Thyroid gland (tissue), 4 donors: ENCODE results near the gene APBA1.

ENCODE experiments used
- CTCF ChIP-seq, 6 experiments: fragments of 200-600 bp in 3 of 6; fragments of 450-650 bp in 3 of 6; sonication (generic) in 3 of 6; IDR thresholded peaks; one replicate each; pipeline ENCODE4 v1.5.1; 2016 to 2019; ENCODE audit warnings: antibody characterized with exemption in 6 of 6, mild to moderate bottlenecking in 2 of 6, inconsistent platforms in 1 of 6, moderate library complexity in 1 of 6
- POLR2A ChIP-seq, 2 donors: fragments of 450-650 bp; IDR thresholded peaks; one replicate each; pipeline ENCODE4 v1.6.1; 2017; ENCODE audit warnings: antibody characterized with exemption in 2 of 2, mild to moderate bottlenecking in 2 of 2, moderate library complexity in 1 of 2

GRCh38 chr9:69444021-69444420 lies 228.2 kb downstream of the APBA1 start:
- TF ChIP-seq CTCF (IDR thresholded peaks at IDR 0.05) = no peak
- TF ChIP-seq POLR2A (IDR thresholded peaks at IDR 0.05) = no peak
